ENCODE results near the gene IQGAP3.

Gene IQGAP3

GRCh38 chr1:156497078-156497742 lies 75.2 kb downstream of the IQGAP3 start:
- no peak for DNase-seq (ENCODE audit: low read depth, low spot score)

- DNase-seq (ENCODE audit: low read depth, low spot score), result no peak
Observed at GRCh38 chr1:156496211-156496761, 76.1 kb downstream of the IQGAP3 start.

- DNase-seq (ENCODE audit: low read depth, low spot score), result no peak
Observed at GRCh38 chr1:156495401-156496140, 76.8 kb downstream of the IQGAP3 start.

- no peak for DNase-seq (ENCODE audit: low read depth, low spot score)
Observed at GRCh38 chr1:156494309-156494895, 78.0 kb downstream of the IQGAP3 start.

GRCh38 chr1:156493742-156494141 lies 78.6 kb downstream of the IQGAP3 start:
- DNase-seq (ENCODE audit: low read depth, low spot score), result no peak

GRCh38 chr1:156493154-156493631 lies 79.2 kb downstream of the IQGAP3 start:
- DNase-seq (ENCODE audit: low read depth, low spot score), result no peak

GRCh38 chr1:156492591-156493080 lies 79.7 kb downstream of the IQGAP3 start:
- DNase-seq (ENCODE audit: low read depth, low spot score), result no peak

GRCh38 chr1:156492013-156492590 lies 80.3 kb downstream of the IQGAP3 start:
- no peak for DNase-seq (ENCODE audit: low read depth, low spot score)

GRCh38 chr1:156491151-156491949 lies 81.0 kb downstream of the IQGAP3 start:
- DNase-seq (ENCODE audit: low read depth, low spot score), result no peak

GRCh38 chr1:156490401-156491032 lies 81.8 kb downstream of the IQGAP3 start:
- DNase-seq (ENCODE audit: low read depth, low spot score), result no peak

- no peak for DNase-seq (ENCODE audit: low read depth, low spot score)
Observed at GRCh38 chr1:156489935-156490293, 82.5 kb downstream of the IQGAP3 start.

GRCh38 chr1:156489166-156489934 lies 83.0 kb downstream of the IQGAP3 start:
- no peak for DNase-seq (ENCODE audit: low read depth, low spot score)

- DNase-seq (ENCODE audit: low read depth, low spot score), result no peak
Observed at GRCh38 chr1:156488566-156489165, 83.7 kb downstream of the IQGAP3 start.

GRCh38 chr1:156487862-156488261 lies 84.5 kb downstream of the IQGAP3 start:
- no peak for DNase-seq (ENCODE audit: low read depth, low spot score)

GRCh38 chr1:156486421-156487344 lies 85.7 kb downstream of the IQGAP3 start:
- no peak for DNase-seq (ENCODE audit: low read depth, low spot score)

- no peak for DNase-seq (ENCODE audit: low read depth, low spot score)
Observed at GRCh38 chr1:156485984-156486383, 86.4 kb downstream of the IQGAP3 start.

GRCh38 chr1:156484480-156485058 lies 87.8 kb downstream of the IQGAP3 start:
- no peak for DNase-seq (ENCODE audit: low read depth, low spot score)

GRCh38 chr1:156483397-156483796 lies 89.0 kb downstream of the IQGAP3 start:
- no peak for DNase-seq (ENCODE audit: low read depth, low spot score)
